ENCODE data around the gene GAS7.

GAS7 gene

GRCh38 chr17:9904277-9905077 lies 293.9 kb downstream of the GAS7 start:
- DNase-seq (ENCODE audit: extremely low read depth in 1 of 2, low read depth in 1 of 2) = no peak

- DNase-seq (ENCODE audit: extremely low read depth in 1 of 2, low read depth in 1 of 2) = no peak
These were observed 296.3 kb downstream of the GAS7 start for GRCh38 chr17:9902120-9902519.

- no peak for DNase-seq (ENCODE audit: extremely low read depth in 1 of 2, low read depth in 1 of 2)
These were observed 297.6 kb downstream of the GAS7 start for GRCh38 chr17:9900784-9901183.

GRCh38 chr17:9900044-9900594 lies 298.3 kb downstream of the GAS7 start:
- DNase-seq (ENCODE audit: extremely low read depth in 1 of 2, low read depth in 1 of 2) = no peak

GRCh38 chr17:9899280-9900043 lies 298.9 kb downstream of the GAS7 start:
- no peak for DNase-seq (ENCODE audit: extremely low read depth in 1 of 2, low read depth in 1 of 2)

GRCh38 chr17:9898812-9899211 lies 299.6 kb downstream of the GAS7 start:
- no peak for DNase-seq (ENCODE audit: extremely low read depth in 1 of 2, low read depth in 1 of 2)

GRCh38 chr17:9897372-9897968 lies 300.9 kb downstream of the GAS7 start:
- no peak for DNase-seq (ENCODE audit: extremely low read depth in 1 of 2, low read depth in 1 of 2)

GRCh38 chr17:9895923-9896322 lies 302.5 kb downstream of the GAS7 start:
- no peak for DNase-seq (ENCODE audit: extremely low read depth in 1 of 2, low read depth in 1 of 2)

GRCh38 chr17:9894231-9894630 lies 304.2 kb downstream of the GAS7 start:
- no peak for DNase-seq (ENCODE audit: extremely low read depth in 1 of 2, low read depth in 1 of 2)

GRCh38 chr17:9893411-9894012 lies 304.9 kb downstream of the GAS7 start:
- DNase-seq (ENCODE audit: extremely low read depth in 1 of 2, low read depth in 1 of 2) = no peak

- DNase-seq (ENCODE audit: extremely low read depth in 1 of 2, low read depth in 1 of 2) = no peak
These were observed 308.3 kb downstream of the GAS7 start for GRCh38 chr17:9890124-9890523.

GRCh38 chr17:9887508-9887907 lies 310.9 kb downstream of the GAS7 start:
- DNase-seq (ENCODE audit: extremely low read depth in 1 of 2, low read depth in 1 of 2) = no peak

- DNase-seq (ENCODE audit: extremely low read depth in 1 of 2, low read depth in 1 of 2) = no peak
These were observed 312.1 kb downstream of the GAS7 start for GRCh38 chr17:9886141-9886930.

GRCh38 chr17:9883451-9883850 lies 315.0 kb downstream of the GAS7 start:
- no peak for DNase-seq (ENCODE audit: extremely low read depth in 1 of 2, low read depth in 1 of 2)

- DNase-seq (ENCODE audit: extremely low read depth in 1 of 2, low read depth in 1 of 2) = no peak
These were observed 317.8 kb downstream of the GAS7 start for GRCh38 chr17:9880582-9880999.

GRCh38 chr17:9878786-9879525 lies 319.4 kb downstream of the GAS7 start:
- DNase-seq (ENCODE audit: extremely low read depth in 1 of 2, low read depth in 1 of 2) = no peak

GRCh38 chr17:9878356-9878755 lies 320.1 kb downstream of the GAS7 start:
- no peak for DNase-seq (ENCODE audit: extremely low read depth in 1 of 2, low read depth in 1 of 2)

GRCh38 chr17:9875441-9875840 lies 323.0 kb downstream of the GAS7 start:
- no peak for DNase-seq (ENCODE audit: extremely low read depth in 1 of 2, low read depth in 1 of 2)

- no peak for DNase-seq (ENCODE audit: extremely low read depth in 1 of 2, low read depth in 1 of 2)
These were observed 323.7 kb downstream of the GAS7 start for GRCh38 chr17:9874722-9875121.

GRCh38 chr17:9872852-9873251 lies 325.6 kb downstream of the GAS7 start:
- DNase-seq (ENCODE audit: extremely low read depth in 1 of 2, low read depth in 1 of 2) = no peak
